Heart left ventricle (tissue), 13 donors: Measurements from ENCODE around the gene HS1BP3.

Experiments
- CTCF ChIP-seq, 12 donors: fragments of 200-600 bp; sonication (generic) in 4 of 12; IDR thresholded peaks; one replicate each; pipeline versions ENCODE4 v1.5.0 to v1.8.0; 2018 to 2022; ENCODE audit warnings: antibody characterized with exemption in 12 of 12, mild to moderate bottlenecking in 5 of 12
- POLR2A ChIP-seq, 2 donors: fragments of 450-650 bp; IDR thresholded peaks; one replicate each; pipeline ENCODE4 v1.6.1; 2017; ENCODE audit warnings: antibody characterized with exemption in 2 of 2, mild to moderate bottlenecking in 2 of 2, moderate library complexity in 2 of 2
- donor health status: ischemic (EF 13 %, LVEDD 7.1; RV severe dilation, severe dysfunction).
- donor health status: DM: no; HTN: yes; CAD: no.
- donor health status: DM: no; HTN: no; CAD: no.
- donor health status: ischemic (EF 25% LVEDD 6.9; RV normal size, moderate dysfunction).
- donor health status: ischemic (EF 25% LVEDD 5.7; RV mildly dilated, moderate dysfunction).
- donor health status: ischemic (EF 35%, LVEDD 5.7; RV mildly dilated, moderate dysfunction).
- donor health status: nonischemic (EF 11% LVEDD 7.7; RV severe dilation, severe dysfunction).
- donor health status: DM: yes; HTN: yes; CAD: no.
- donor health status: PGD.
- donor health status: ischemic (EF 29% LVEDD 5.4; RV normal size, mild dysfunction).
- donor health status: nonischemic (EF 23%, LVEDD 6.1; RV moderate dilation, normal function).

- TF ChIP-seq CTCF (IDR thresholded peaks at IDR 0.05) = no peak
- no peak for TF ChIP-seq POLR2A (IDR thresholded peaks at IDR 0.05)
Measured at GRCh38 chr2:20576598-20577115, 74.2 kb downstream of the HS1BP3 start.
